Embryonic facial prominence (tissue), 1 donor: ENCODE measurements around the gene ZNF385A.
"Not testable (repeated sequence)": the region's sequence is repeated elsewhere in the genome, so short reads cannot be mapped to it uniquely, and the experiment has no call there.

ENCODE experiments used
- DNase-seq: peaks from one replicate; pipeline ENCODE4 v3.0.0-alpha.2; 2016; ENCODE audit errors: extremely low spot score

The ZNF385A gene

DNA sequence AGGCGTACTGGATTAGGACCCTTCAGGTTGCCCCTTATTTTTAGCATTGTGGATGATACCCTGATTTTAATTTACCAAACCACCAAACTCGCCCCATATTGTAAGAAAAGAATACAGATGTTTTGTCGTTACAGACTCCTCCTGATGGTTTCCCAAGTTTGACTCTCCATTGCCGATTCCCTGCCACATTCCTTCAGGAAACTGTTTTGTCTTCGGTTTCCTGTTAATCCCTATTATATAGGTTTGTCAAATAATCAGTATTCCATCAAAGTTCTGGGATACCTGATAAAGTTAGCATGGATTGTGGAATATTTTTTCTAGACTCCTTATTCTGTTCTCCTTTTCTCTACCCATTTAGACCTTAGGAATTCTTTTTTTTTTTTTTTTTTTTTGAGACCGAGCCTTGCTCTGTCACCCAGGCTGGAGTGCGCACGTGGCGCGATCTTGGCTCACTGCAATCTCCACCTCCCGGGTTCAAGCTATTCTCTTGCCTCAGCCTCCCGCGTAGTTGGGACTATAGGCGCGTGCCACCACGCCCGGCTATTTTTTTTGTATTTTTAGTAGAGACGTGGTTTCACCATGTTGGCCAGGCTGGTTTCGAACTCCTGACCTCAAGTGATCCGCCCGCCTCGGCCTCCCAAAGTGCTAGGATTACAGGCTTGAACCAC lies 59.0 kb downstream of the ZNF385A start:
- not testable (repeated sequence) for DNase-seq

- DNase-seq, result peak; percentile 99
Observed at GRCh38 chr12:54324617-54325441, 59.7 kb downstream of the ZNF385A start, which contains the start of gene COPZ1. TSS of gene COPZ1 (plus strand) at chr12:54325131. CDS start at chr12:54325164, 33 bp downstream.

GRCh38 chr12:54321363-54321762 lies 63.2 kb downstream of the ZNF385A start:
- no peak for DNase-seq
